Measurements from ENCODE around the gene PEX11B. TPM values are rescaled to one million over a fixed set of nuclear protein-coding genes. Genes with fewer than 3 reads are reported as not detected.
A peak's percentile ranks its signal among the peaks of the same experiment; 100 is the strongest.
"Not testable (repeated sequence)": the region's sequence is repeated elsewhere in the genome, so short reads cannot be mapped to it uniquely, and the experiment has no call there.

PEX11B gene
- total RNA-seq, 4 donors from 2014 or later: 10.2 to 25.2 (median 15.7) TPM

DNA sequence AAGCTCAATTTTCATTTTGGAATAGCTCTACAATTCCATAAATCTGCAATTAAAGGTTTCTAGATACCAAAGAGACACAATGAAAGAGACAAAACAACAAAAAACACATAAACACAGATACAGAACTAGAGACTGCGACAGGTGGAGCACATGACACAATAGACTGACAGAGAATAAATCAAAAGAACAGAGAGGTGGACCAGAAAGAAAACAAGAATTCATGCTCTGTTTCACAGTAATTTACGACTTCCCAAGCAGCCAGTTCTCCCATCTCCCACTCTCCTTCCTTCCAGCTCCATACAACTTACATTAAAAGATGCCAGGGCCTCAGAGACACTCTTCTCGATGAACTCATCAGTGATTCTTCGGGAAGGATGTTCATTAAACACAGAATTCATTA lies 23.9 kb upstream of the PEX11B start:
- TF ChIP-seq, protein P1, sequence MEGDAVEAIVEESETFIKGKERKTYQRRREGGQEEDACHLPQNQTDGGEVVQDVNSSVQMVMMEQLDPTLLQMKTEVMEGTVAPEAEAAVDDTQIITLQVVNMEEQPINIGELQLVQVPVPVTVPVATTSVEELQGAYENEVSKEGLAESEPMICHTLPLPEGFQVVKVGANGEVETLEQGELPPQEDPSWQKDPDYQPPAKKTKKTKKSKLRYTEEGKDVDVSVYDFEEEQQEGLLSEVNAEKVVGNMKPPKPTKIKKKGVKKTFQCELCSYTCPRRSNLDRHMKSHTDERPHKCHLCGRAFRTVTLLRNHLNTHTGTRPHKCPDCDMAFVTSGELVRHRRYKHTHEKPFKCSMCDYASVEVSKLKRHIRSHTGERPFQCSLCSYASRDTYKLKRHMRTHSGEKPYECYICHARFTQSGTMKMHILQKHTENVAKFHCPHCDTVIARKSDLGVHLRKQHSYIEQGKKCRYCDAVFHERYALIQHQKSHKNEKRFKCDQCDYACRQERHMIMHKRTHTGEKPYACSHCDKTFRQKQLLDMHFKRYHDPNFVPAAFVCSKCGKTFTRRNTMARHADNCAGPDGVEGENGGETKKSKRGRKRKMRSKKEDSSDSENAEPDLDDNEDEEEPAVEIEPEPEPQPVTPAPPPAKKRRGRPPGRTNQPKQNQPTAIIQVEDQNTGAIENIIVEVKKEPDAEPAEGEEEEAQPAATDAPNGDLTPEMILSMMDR (IDR thresholded peaks at IDR 0.05): no peak
- ATAC-seq (ENCODE audit: low FRiP score): no peak
- DNase-seq (ENCODE audit: low spot score): no peak

GRCh38 chr1:145937436-145937835 lies 18.9 kb upstream of the PEX11B start:
- ATAC-seq (ENCODE audit: low FRiP score): no peak
- no peak for DNase-seq (ENCODE audit: low spot score)
- TF ChIP-seq, protein P1 (IDR thresholded peaks at IDR 0.05): no peak

DNA sequence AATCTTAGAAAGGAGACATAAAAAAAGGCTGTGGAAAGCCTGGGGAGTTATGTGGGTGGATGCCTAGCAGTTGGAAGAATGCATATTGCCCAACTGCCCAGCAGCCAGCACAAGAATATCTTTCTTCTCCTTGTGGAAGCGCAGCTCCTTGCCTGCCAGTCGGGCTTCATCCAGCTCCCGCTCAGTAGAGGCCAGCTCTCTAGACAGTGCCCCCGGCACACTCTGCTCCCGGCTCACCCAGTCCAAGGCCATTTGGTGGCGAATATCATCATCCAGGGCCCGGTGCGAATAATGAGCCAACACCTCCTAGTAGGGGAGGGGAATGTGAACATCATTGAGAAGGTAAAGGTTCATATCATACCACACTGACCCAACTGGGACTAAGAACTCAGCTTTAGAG lies 17.7 kb upstream of the PEX11B start:
- DNase-seq (ENCODE audit: low spot score) (no peak), ATAC-seq (ENCODE audit: low FRiP score) (no peak)
- TF ChIP-seq, protein P1 (IDR thresholded peaks at IDR 0.05): no peak

DNA sequence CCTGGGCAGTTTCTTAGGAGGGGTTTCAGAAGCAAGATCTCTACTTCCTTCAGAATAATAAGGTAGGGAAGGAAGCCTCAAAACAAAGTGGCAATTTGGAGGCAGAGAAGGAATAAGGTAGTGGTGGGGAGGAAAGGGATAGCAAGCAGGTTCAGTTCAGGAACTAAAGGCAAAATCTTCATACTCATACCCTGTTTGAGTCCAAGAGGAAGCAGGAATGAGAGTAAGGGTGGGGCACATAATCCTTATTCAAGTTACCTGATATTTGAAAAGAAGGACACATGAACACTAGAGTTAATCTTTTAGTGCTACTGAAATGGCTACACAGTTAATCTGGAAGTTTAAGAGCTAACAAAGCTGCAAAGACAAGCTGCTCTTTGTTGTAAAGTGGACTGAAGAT lies 17.2 kb upstream of the PEX11B start:
- ATAC-seq (ENCODE audit: low FRiP score): no peak
- no peak for DNase-seq (ENCODE audit: low spot score)
- TF ChIP-seq, protein P1 (IDR thresholded peaks at IDR 0.05): no peak

DNA sequence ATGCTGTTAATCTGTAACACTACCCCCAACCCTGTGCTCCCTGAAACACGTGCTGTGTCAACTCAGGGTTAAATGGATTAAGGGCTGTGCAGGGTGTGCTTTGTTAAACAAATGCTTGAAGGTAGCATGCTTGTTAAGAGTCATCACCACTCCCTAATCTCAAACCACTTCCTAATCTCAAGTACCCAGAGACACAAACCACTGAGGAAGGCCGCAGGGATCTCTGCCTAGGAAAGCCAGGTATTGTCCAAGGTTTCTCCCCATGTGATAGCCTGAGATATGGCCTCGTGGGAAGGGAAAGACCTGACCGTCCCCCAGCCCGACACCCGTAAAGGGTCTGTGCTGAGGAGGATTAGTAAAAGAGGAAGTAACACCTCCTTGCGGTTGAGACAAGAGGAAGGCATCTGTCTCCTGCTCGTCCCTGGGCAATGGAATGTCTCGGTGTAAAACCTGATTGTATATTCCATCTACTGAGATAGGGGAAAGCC lies 14.0 kb upstream of the PEX11B start:
- not testable (repeated sequence) for ATAC-seq (ENCODE audit: low FRiP score); DNase-seq (ENCODE audit: low spot score)

DNA sequence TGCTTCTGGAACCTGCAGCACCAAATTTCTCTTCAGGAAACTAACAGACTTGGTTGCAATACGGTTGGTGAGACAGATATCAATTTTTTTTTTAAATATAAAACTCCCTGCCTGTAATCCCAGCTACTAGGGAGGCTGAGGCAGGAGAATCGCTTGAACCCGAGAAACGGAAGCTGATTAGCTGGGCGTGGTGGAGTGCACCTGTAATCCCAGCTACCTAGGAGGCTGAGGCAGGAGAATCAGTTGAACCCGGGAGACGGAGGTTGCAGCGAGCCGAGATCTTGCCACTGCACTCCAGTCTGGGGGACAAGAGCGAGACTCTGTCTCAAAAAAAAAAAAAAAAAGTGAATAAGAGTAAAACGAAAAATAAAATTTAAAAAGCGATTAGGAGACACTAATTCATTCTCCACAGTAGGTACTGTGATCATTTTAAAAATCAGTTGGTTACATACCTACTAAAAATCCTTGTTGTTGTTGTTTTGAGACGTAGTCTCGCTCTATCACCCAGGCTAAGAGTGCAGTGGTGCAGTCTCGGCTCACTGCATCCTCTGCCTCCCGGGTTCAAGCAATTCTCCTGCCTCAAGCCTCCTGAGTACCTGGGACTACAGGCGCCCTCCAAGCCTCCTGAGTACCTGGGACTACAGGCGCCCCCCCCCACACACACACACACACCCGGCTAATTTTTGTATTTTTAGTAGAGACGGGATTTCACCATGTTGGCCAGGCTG lies 9.6 kb upstream of the PEX11B start:
- ATAC-seq (ENCODE audit: low FRiP score) (no peak), DNase-seq (ENCODE audit: low spot score) (no peak)
- TF ChIP-seq, protein P1 (IDR thresholded peaks at IDR 0.05): no peak

GRCh38 chr1:145927063-145927886 lies 8.8 kb upstream of the PEX11B start, which contains the start of gene RBM8A:
RBM8A (minus strand) TSS chr1:145927484; CDS start chr1:145927426, 58 bp downstream.
- ATAC-seq (ENCODE audit: low FRiP score) (peak; percentile 99), DNase-seq (ENCODE audit: low spot score) (peak; percentile 82)
- TF ChIP-seq, protein P1 (IDR thresholded peaks at IDR 0.05): no peak
